ENCODE measurements around the gene RAB23.

Gene RAB23

DNA sequence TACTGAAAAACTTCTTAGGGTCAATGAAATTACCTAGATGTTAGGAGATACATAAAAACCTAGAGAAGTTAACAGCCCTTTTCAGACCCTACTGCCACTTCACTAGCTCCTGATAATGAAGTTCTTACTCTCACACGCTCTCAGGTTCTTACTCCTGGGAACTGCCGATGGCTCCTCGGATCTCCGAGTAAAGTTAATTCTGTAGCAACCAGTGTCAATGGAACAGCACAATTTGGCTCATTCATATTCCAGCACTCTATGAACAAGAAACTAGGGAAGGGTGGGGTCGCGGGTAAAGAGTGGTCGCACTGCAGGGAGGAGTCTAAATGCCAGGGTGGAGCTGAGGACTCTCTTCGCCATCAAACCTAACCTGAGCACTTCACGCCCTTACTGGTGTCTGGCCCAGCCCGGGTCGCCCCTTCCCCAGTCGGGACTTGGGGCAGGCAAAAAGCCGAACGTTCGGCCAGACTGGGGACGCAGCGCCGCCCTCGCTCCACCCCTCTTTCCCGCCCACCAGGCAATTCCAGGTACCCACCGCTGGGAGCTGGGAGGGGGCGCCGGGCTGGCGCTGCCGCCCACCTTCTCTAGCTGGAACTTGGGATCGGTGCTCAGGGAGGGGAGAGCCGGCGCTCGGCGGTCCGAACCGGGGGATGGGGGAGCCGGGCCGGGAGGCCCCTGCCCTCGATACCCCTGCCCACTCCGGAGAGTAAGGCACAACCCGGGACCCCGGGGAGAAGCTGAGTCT lies 744 bp downstream of the RAB23 start:
- Histone ChIP-seq H3K9me2 (ENCODE audit: low read depth, low read length) (no peaks in the 10 kb centered on the region), H4K20me1 (ENCODE audit: insufficient read depth, low read length) (no peaks in the 10 kb centered on the region), H3K4me2 (ENCODE audit: low read length) (peak overlapping the region; percentile 71), H3K9me3 (ENCODE audit: low read length) (peaks cover 3% of the 10 kb centered on the region; the same call in 1 of the 2 replicates), H2AFZ (ENCODE audit: low read length) (no peak overlapping the region), H3K36me3 (ENCODE audit: insufficient read depth, low read length) (no peaks in the 10 kb centered on the region; the same call in 1 of the 2 replicates), H3F3A (ENCODE audit: insufficient read depth, low read length) (no peaks in the 10 kb centered on the region), H3K27ac (ENCODE audit: low read depth, low read length, poor library complexity, severe bottlenecking) (no peak overlapping the region), H3K9ac (ENCODE audit: low read length) (peak overlapping the region; percentile 73), H3K79me2 (ENCODE audit: insufficient read depth, low read length) (no peaks in the 10 kb centered on the region), H3K4me3 (ENCODE audit: low read depth, low read length, poor library complexity, severe bottlenecking) (peak overlapping the region; percentile 78), H3K27me3 (ENCODE audit: insufficient read depth, low read length) (peaks cover 9% of the 10 kb centered on the region; the same call in 1 of the 2 replicates), H3K4me1 (ENCODE audit: insufficient read depth, low read length, severe bottlenecking) (peaks cover 12% of the 10 kb centered on the region)
- TF ChIP-seq, protein P1, sequence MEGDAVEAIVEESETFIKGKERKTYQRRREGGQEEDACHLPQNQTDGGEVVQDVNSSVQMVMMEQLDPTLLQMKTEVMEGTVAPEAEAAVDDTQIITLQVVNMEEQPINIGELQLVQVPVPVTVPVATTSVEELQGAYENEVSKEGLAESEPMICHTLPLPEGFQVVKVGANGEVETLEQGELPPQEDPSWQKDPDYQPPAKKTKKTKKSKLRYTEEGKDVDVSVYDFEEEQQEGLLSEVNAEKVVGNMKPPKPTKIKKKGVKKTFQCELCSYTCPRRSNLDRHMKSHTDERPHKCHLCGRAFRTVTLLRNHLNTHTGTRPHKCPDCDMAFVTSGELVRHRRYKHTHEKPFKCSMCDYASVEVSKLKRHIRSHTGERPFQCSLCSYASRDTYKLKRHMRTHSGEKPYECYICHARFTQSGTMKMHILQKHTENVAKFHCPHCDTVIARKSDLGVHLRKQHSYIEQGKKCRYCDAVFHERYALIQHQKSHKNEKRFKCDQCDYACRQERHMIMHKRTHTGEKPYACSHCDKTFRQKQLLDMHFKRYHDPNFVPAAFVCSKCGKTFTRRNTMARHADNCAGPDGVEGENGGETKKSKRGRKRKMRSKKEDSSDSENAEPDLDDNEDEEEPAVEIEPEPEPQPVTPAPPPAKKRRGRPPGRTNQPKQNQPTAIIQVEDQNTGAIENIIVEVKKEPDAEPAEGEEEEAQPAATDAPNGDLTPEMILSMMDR (IDR thresholded peaks at IDR 0.05; ENCODE audit: low read length): no peak
- TF ChIP-seq EZH2 (IDR thresholded peaks at IDR 0.05; ENCODE audit: borderline replicate concordance, low read length): no peak

DNA sequence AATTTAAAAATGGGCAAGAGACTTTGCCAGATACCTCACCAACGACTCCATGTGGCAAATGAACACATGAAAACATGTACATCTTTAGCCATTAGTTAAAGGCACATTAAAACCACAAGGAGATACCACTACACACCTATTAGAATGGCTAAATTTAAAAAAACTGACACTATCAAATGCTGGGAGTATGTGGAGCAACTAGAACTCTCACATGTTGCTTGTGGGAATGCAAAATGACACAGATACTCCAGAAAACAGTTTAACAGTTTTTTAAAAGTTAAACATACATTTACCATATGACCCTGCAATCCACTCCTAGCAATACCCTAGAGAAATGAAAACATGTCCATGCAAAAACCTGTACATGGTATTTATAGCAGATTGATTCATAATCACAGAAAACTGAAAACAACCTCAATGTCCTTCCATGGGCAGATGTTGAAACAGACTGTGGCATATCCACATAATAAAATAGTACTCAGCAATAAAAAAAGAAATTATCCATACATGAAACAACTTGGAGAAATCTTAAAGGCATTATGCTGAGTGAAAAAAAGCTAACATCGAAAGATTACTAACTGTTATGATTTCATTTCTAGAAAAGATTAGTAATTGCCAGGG lies 1.9 kb downstream of the RAB23 start:
- Histone ChIP-seq H3K9me3 (ENCODE audit: low read length) (peaks cover 3% of the 10 kb centered on the region; the same call in 1 of the 2 replicates), H3F3A (ENCODE audit: insufficient read depth, low read length) (no peaks in the 10 kb centered on the region), H3K27ac (ENCODE audit: low read depth, low read length, poor library complexity, severe bottlenecking) (no peak overlapping the region), H2AFZ (ENCODE audit: low read length) (no peak overlapping the region), H3K27me3 (ENCODE audit: insufficient read depth, low read length) (peaks cover 9% of the 10 kb centered on the region; the same call in 1 of the 2 replicates), H3K36me3 (ENCODE audit: insufficient read depth, low read length) (no peaks in the 10 kb centered on the region; the same call in 1 of the 2 replicates), H3K9me2 (ENCODE audit: low read depth, low read length) (no peaks in the 10 kb centered on the region), H3K4me3 (ENCODE audit: low read depth, low read length, poor library complexity, severe bottlenecking) (no peak overlapping the region), H4K20me1 (ENCODE audit: insufficient read depth, low read length) (no peaks in the 10 kb centered on the region), H3K79me2 (ENCODE audit: insufficient read depth, low read length) (no peaks in the 10 kb centered on the region), H3K9ac (ENCODE audit: low read length) (no peak overlapping the region), H3K4me1 (ENCODE audit: insufficient read depth, low read length, severe bottlenecking) (peaks cover 12% of the 10 kb centered on the region), H3K4me2 (ENCODE audit: low read length) (no peak overlapping the region)
- no peak for TF ChIP-seq EZH2 (IDR thresholded peaks at IDR 0.05; ENCODE audit: borderline replicate concordance, low read length)
- TF ChIP-seq, protein P1 (IDR thresholded peaks at IDR 0.05; ENCODE audit: low read length): no peak

DNA sequence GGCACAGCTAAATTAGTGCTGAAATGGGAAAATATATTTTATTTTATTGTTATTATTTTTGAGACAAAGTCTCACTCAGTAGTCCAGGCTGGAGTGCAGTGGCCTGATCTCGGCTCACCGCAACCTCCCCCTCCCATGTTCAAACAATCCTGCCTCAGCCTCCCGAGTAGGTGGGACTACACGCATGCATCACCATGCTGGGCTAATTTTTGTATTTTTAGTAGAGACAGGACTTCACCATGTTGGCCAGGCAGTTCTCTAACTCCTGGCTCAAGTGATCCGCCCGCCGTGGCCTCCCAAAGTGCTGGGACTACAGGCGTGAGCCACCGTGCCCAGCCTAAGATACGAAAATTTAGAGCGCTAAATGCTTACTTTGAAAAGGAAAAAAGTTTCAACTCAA lies 4.8 kb downstream of the RAB23 start:
- Histone ChIP-seq H3K79me2 (ENCODE audit: insufficient read depth, low read length) (no peaks in the 10 kb centered on the region), H3K9me3 (ENCODE audit: low read length) (peaks cover 3% of the 10 kb centered on the region; the same call in 1 of the 2 replicates), H3K27ac (ENCODE audit: low read depth, low read length, poor library complexity, severe bottlenecking) (no peak overlapping the region)

More for the DNA sequence above, 4.8 kb downstream of the RAB23 start:
- no peak overlapping the region for H3K4me3 ChIP-seq (ENCODE audit: low read depth, low read length, poor library complexity, severe bottlenecking)
- H3F3A ChIP-seq (ENCODE audit: insufficient read depth, low read length): no peaks in the 10 kb centered on the region
- H3K9me2 ChIP-seq (ENCODE audit: low read depth, low read length): no peaks in the 10 kb centered on the region
- H3K36me3 ChIP-seq (ENCODE audit: insufficient read depth, low read length): no peaks in the 10 kb centered on the region; the same call in 1 of the 2 replicates
- H3K9ac ChIP-seq (ENCODE audit: low read length): no peak overlapping the region
- H3K27me3 ChIP-seq (ENCODE audit: insufficient read depth, low read length): no peaks in the 10 kb centered on the region
- peaks cover 5% of the 10 kb centered on the region for H3K4me1 ChIP-seq (ENCODE audit: insufficient read depth, low read length, severe bottlenecking)
- no peaks in the 10 kb centered on the region for H4K20me1 ChIP-seq (ENCODE audit: insufficient read depth, low read length)
- no peak for TF ChIP-seq EZH2 (IDR thresholded peaks at IDR 0.05; ENCODE audit: borderline replicate concordance, low read length)
- TF ChIP-seq, protein P1 (IDR thresholded peaks at IDR 0.05; ENCODE audit: low read length): no peak
- H3K4me2 ChIP-seq (ENCODE audit: low read length): no peak overlapping the region
- H2AFZ ChIP-seq (ENCODE audit: low read length): no peak overlapping the region

All from OCI-LY1 (cell line).